ENCODE data around the gene LY6G5B. TPM values are rescaled to one million over a fixed set of nuclear protein-coding genes. Genes with fewer than 3 reads are reported as not detected.
A peak's percentile ranks its signal among the peaks of the same experiment; 100 is the strongest.

Gene LY6G5B
- total RNA-seq, 1 experiment from 2014 or later = 7.0 TPM

DNA sequence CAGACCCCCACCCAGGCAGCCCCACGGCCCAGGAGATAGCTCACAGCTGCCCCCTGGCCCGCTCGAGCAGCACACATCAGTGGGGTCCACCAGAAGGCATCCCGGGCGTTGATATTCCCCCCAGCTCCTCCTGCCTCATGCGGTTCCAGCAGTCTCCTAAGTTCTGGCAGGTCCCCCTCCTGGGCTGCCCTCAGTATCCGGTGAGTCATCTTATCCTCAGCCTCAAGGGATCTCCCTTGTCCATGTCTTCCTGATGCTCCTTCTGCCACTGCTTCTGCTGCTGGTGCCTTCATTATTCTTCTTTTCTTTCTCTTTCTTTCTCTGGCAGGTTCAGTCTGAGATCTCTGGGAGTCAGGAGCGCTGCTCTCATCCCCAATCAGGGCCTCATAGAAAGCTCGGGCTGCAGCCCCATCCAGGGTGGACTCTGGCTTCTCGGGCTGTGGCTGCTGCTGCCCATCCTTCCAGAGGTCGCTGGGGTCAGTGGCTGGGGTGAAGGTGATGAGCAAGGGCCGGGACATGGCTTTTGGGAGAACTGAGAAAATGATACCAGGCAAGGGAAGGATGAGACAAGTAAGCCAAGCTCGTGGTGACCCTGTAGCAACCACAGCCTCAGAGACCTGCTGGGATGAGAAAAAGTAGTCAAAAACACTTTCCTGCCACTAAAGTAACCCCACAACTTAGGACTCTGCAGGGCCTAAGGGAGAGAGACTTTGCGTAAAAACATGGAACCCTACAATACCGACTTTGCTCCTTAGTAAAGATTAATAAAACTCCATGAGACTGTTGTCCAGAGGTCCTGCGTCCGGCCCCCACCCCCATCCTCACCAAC is 5.6 kb upstream of the LY6G5B start:
- Histone ChIP-seq H3K4me1 (peaks cover 8% of the 10 kb centered on the region), H3K27me3 (no peaks in the 10 kb centered on the region), H3K27ac (peak overlapping the region; percentile 96), H3K9me3 (replicated peaks) (no peaks in the 10 kb centered on the region), H3K4me3 (peak overlapping the region; percentile 86), H3K36me3 (peaks cover 31% of the 10 kb centered on the region)
- peak; percentile 37 to 52 for DNase-seq

DNA sequence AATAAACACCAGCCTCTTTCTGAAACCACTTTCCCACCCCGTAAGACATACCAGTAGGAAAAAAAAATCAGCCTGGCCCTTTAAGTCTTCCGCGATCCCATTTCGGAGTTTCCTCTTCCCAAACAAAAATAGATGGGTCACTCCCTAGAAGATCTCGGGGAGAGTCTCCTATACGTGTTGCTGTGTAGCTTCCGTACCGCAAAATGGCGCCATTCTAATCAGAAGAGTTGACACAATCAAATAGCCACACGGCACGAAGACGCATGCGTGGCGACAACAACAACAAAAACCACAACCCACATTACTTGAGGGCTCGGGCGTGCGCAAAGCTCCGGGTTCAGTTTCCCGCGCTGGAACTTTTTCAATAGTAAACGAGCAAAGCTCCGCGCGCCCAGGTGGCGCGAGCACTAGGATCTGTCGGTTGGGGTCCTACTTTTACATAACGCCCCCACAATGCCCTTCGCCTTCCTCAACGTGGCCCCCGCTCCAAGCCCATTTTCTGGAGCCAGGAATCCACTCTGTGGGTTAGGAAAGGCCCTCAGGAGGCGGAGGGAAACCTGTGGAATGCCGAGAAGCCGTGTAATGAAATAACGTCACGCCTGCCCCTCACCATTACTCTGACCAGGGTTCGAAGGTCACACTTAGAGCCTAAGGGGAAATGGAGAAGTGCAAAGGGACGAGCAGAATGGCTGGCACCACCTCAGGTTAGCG is 4.8 kb upstream of the LY6G5B start, which contains the start of gene GPANK1:
Gene GPANK1 (minus strand): TSS at position 208 of the 711 bp plus-strand sequence. CDS start 519 bp downstream, outside the sequence.
- peak within 1 kb of the TSS; percentile 86 for H3K4me3 ChIP-seq
- H3K36me3 ChIP-seq = peaks cover 38% of the 10 kb centered on the region
- H3K9me3 ChIP-seq (replicated peaks) = no peaks in the 10 kb centered on the region
- peak; percentile 87 to 93 for DNase-seq
- H3K4me1 ChIP-seq = peaks cover 5% of the 10 kb centered on the region
- H3K27me3 ChIP-seq = no peaks in the 10 kb centered on the region
- peak within 1 kb of the TSS; percentile 96 for H3K27ac ChIP-seq

- peaks cover 43% of the 10 kb centered on the region for H3K36me3 ChIP-seq
- peaks cover 5% of the 10 kb centered on the region for H3K4me1 ChIP-seq
Observed at GRCh38 chr6:31665501-31666336, 4.1 kb upstream of the LY6G5B start, which contains the start of gene CSNK2B. TSS of gene CSNK2B (plus strand) at chr6:31666080. CDS start at chr6:31666832, 752 bp downstream.

GRCh38 chr6:31666337-31666965 is 3.3 kb upstream of the LY6G5B start:
- peak overlapping the region; percentile 96 for H3K27ac ChIP-seq
- DNase-seq = no peak
- peak overlapping the region; percentile 86 for H3K4me3 ChIP-seq

More at GRCh38 chr6:31665501-31666336, 4.1 kb upstream of the LY6G5B start, which contains the start of gene CSNK2B:
- peak within 1 kb of the TSS; percentile 86 for H3K4me3 ChIP-seq
- H3K9me3 ChIP-seq (replicated peaks) = no peaks in the 10 kb centered on the region
- peak within 1 kb of the TSS; percentile 96 for H3K27ac ChIP-seq
- H3K27me3 ChIP-seq = no peaks in the 10 kb centered on the region
- peak; percentile 97 for DNase-seq

DNA sequence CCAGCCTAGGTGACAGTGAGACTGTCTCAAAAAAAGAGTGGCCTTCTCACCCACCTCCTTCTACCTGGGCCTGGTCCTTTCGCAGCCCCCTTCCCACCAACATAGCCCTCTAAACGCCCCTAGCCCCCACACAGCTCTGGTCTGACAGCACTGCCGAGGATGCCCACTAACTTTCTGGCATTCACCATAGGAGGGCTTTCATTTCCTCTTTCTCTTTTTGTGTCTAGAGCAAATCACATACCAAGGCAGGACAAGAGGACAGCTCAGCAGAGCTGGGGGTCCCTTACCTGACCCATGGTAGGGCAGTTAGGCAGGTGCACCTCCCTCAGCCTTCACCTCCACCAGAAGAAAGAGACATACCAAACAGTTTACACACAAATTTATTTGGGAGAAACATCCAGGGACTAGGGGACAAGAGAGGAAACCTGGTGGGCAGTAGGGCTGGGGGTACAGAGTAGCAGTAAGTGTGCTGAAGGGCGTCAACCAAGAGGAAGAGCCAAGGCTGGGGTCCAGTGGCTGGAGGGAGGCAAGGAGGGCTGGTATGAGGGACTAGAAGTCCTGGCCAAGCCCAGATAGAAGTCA is 6.6 kb downstream of the LY6G5B start:
- Histone ChIP-seq H3K4me1 (no peaks in the 10 kb centered on the region), H3K4me3 (no peak overlapping the region), H3K27ac (no peak overlapping the region), H3K36me3 (peaks cover 6% of the 10 kb centered on the region; the same call in 1 of the 2 replicates), H3K9me3 (replicated peaks) (no peaks in the 10 kb centered on the region), H3K27me3 (no peaks in the 10 kb centered on the region)
- no peak for DNase-seq

More at GRCh38 chr6:31666337-31666965, 3.3 kb upstream of the LY6G5B start:
- Histone ChIP-seq H3K9me3 (replicated peaks) (no peaks in the 10 kb centered on the region), H3K4me1 (peaks cover 5% of the 10 kb centered on the region), H3K36me3 (peaks cover 48% of the 10 kb centered on the region), H3K27me3 (no peaks in the 10 kb centered on the region)

GRCh38 chr6:31676904-31677303 is 7.1 kb downstream of the LY6G5B start:
- Histone ChIP-seq H3K27me3 (no peaks in the 10 kb centered on the region), H3K9me3 (replicated peaks) (no peaks in the 10 kb centered on the region), H3K27ac (no peak overlapping the region), H3K4me3 (no peak overlapping the region), H3K36me3 (peaks cover 5% of the 10 kb centered on the region; the same call in 1 of the 2 replicates), H3K4me1 (no peaks in the 10 kb centered on the region)
- DNase-seq = no peak

DNA sequence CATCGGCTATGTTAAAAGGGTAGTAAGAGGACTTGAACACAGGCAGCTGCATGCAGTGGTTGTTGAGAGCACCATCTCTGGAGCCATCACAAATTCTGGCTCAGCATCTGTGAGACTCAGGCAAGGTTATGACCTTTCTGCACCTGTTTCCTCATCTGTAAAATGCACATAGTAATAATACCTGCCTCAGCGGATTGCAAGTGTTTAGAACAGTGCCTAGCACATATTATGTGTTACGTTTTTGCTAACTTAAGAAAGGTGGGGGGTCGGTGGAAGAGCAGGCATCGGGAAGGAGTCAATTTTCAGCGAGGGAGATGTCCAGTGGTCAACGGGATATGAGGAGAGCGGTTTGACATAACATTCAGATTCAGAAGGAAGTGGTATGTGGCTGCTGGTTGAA is 8.2 kb downstream of the LY6G5B start:
- Histone ChIP-seq H3K9me3 (replicated peaks) (no peaks in the 10 kb centered on the region), H3K4me3 (no peak overlapping the region), H3K4me1 (no peaks in the 10 kb centered on the region), H3K36me3 (no peaks in the 10 kb centered on the region; the same call in 1 of the 2 replicates), H3K27ac (no peak overlapping the region), H3K27me3 (no peaks in the 10 kb centered on the region)
- DNase-seq = no peak

DNA sequence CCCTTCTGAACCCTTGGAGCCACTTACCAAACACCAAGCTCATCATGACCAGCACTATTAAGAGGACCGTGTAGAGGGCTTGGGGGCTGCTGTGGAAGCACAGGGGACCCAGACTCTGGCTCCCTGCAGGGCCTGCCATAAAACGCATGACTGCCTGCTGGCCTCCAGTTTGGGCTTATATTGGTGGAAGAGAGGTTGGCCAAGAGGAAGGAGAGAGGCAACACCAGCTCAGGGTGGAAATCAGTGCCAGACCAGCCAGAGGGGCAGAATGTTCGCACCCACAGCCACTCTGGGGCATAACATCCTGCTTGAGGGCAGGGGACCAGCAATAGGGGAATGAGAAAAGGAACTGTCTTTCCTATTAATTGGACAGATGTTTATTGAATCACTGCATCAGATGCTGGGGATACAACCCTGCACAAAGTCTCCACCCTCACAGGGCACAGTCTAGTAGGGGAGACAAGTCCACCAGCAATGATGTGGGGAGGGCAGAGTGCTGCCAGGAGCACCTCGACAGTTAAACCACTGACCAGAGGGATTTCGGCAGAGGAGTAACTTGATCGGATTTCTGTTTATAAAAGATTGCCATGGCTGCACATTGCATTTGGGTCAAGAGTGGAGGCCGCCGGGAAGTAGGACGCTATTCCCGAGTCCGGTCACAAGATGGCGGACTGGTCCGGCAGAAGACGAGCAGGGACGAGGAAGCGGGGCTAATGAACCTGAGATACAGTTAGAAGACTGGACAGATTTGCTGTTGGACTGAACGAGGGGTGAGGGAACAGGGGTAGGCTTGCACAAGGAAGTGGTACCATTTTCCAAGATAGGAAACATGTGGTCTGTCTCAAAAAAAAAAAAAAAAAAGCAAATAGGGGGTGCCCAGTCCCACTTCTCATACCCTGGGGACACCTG is 10.7 kb downstream of the LY6G5B start, which contains the start of gene LY6G5C:
Gene LY6G5C (minus strand): TSS at position 842 of the 909 bp plus-strand sequence. CDS start 694 bp downstream, at position 148.
- no peaks in the 10 kb centered on the region for H3K27me3 ChIP-seq
- peak; percentile 78 to 83 for DNase-seq

GRCh38 chr6:31681135-31681671 is 11.4 kb downstream of the LY6G5B start:
- Histone ChIP-seq H3K36me3 (no peaks in the 10 kb centered on the region), H3K27ac (no peak overlapping the region), H3K4me1 (peaks cover 8% of the 10 kb centered on the region; the same call in 1 of the 2 replicates), H3K9me3 (replicated peaks) (no peaks in the 10 kb centered on the region), H3K27me3 (no peaks in the 10 kb centered on the region), H3K4me3 (no peak overlapping the region)
- DNase-seq = no peak

More for the DNA sequence above, 10.7 kb downstream of the LY6G5B start, which contains the start of gene LY6G5C:
- Histone ChIP-seq H3K9me3 (replicated peaks) (no peaks in the 10 kb centered on the region), H3K4me1 (peaks cover 8% of the 10 kb centered on the region; the same call in 1 of the 2 replicates), H3K36me3 (no peaks in the 10 kb centered on the region), H3K27ac (no peak within 1 kb of the TSS), H3K4me3 (no peak within 1 kb of the TSS)

GRCh38 chr6:31683591-31683990 is 13.8 kb downstream of the LY6G5B start:
- H3K4me1 ChIP-seq = peaks cover 17% of the 10 kb centered on the region
- peaks cover 5% of the 10 kb centered on the region; the same call in 1 of the 2 replicates for H3K36me3 ChIP-seq
- H3K9me3 ChIP-seq (replicated peaks) = no peaks in the 10 kb centered on the region
- H3K27me3 ChIP-seq = no peaks in the 10 kb centered on the region
- DNase-seq = no peak
- H3K4me3 ChIP-seq = no peak overlapping the region
- H3K27ac ChIP-seq = no peak overlapping the region

- no peak overlapping the region for H3K4me3 ChIP-seq
- no peak overlapping the region for H3K27ac ChIP-seq
- H3K36me3 ChIP-seq = peaks cover 5% of the 10 kb centered on the region
- no peak for DNase-seq
- H3K27me3 ChIP-seq = no peaks in the 10 kb centered on the region
- no peaks in the 10 kb centered on the region for H3K9me3 ChIP-seq (replicated peaks)
- H3K4me1 ChIP-seq = peaks cover 17% of the 10 kb centered on the region
Observed at GRCh38 chr6:31686483-31686882, 16.7 kb downstream of the LY6G5B start.

- H3K4me1 ChIP-seq = peaks cover 17% of the 10 kb centered on the region
- peak; percentile 84 to 87 for DNase-seq
- H3K9me3 ChIP-seq (replicated peaks) = no peaks in the 10 kb centered on the region
- peaks cover 6% of the 10 kb centered on the region for H3K36me3 ChIP-seq
- peak overlapping the region; percentile 39 for H3K27ac ChIP-seq
- H3K4me3 ChIP-seq = no peak overlapping the region
- no peaks in the 10 kb centered on the region for H3K27me3 ChIP-seq
Observed at GRCh38 chr6:31687321-31687720, 17.5 kb downstream of the LY6G5B start.
